ENCODE data around the gene PLEKHG7. TPM values are rescaled to one million over a fixed set of nuclear protein-coding genes. Genes with fewer than 3 reads are reported as not detected.

PLEKHG7 gene
- total and polyA plus RNA-seq, 8 donors = 0.13 to 0.92 (median 0.60) TPM

DNA sequence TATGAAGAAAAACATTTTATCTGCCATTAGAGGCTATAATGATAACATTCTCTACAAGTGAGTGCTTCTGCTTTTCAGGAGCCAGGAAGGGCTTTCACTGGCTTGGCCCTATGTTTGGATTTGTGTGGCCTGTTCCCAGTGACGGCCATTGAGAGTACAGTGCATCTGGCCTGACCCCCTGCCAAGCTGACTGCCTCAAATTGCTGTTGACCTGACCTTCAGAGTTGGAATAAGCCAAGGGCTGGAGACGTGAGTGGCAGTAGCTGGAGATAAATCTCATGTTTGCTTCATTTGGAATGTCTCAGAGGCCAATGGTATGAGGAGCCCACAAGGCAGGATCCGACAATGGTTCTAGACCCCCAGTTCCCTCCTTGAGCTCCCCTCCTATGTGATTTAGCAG lies 28.3 kb upstream of the PLEKHG7 start:
- intact Hi-C loops (cut with DNase I) = no loop called here
- Histone ChIP-seq H3K36me3 (no peaks in the 10 kb centered on the region), H3K27ac (no peak overlapping the region), H3K9me3 (no peaks in the 10 kb centered on the region), H3K27me3 (no peaks in the 10 kb centered on the region), H3K4me3 (no peak overlapping the region), H3K4me1 (no peaks in the 10 kb centered on the region)
- ATAC-seq (no peak), FAIRE-seq (no peak), DNase-seq (no peak)
- TF ChIP-seq, protein P1, sequence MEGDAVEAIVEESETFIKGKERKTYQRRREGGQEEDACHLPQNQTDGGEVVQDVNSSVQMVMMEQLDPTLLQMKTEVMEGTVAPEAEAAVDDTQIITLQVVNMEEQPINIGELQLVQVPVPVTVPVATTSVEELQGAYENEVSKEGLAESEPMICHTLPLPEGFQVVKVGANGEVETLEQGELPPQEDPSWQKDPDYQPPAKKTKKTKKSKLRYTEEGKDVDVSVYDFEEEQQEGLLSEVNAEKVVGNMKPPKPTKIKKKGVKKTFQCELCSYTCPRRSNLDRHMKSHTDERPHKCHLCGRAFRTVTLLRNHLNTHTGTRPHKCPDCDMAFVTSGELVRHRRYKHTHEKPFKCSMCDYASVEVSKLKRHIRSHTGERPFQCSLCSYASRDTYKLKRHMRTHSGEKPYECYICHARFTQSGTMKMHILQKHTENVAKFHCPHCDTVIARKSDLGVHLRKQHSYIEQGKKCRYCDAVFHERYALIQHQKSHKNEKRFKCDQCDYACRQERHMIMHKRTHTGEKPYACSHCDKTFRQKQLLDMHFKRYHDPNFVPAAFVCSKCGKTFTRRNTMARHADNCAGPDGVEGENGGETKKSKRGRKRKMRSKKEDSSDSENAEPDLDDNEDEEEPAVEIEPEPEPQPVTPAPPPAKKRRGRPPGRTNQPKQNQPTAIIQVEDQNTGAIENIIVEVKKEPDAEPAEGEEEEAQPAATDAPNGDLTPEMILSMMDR (IDR thresholded peaks at IDR 0.05) = no peak
- WGBS, 2 donors = 31% methylated on average over 3 of the region's 3 CpGs

DNA sequence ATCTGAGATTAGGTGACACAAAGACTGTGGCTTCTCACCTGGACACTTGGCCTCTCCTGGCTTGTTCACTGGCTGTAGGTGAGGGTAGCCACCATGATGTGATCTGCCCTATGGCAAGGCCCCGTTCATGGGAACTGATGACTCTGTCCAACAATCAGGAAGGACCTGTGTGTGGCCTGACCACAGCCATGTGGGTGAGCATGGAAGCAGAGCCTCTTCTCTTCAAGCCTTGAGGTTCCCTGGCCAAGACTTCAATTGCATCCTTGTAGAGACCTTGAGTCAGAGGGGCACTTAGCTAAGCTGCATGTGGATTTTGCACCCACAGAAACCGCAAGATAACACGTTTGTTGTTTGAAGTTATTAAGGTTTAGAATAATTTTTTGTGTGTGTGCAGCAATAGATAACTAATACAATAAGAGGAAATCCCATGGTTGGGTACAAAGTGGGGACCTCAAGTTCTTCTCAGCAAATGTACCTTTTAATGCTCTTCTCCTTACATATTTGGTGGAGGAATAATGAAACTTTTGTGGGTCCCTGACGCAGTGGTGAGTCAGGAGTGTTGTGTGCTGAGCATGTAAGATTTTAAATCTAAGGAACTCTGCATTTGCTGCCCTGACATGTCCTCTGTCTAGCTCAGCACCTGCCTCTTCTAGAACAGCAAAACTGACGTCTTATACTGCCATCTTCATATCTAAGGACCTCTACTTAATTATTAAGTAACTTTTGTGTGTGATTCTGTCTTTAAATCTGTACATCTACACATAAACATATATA lies 27.5 kb upstream of the PLEKHG7 start:
- intact Hi-C loops (cut with DNase I) = no loop called here
- Histone ChIP-seq H3K27ac (no peak overlapping the region), H3K27me3 (no peaks in the 10 kb centered on the region), H3K9me3 (no peaks in the 10 kb centered on the region), H3K36me3 (no peaks in the 10 kb centered on the region), H3K4me1 (no peaks in the 10 kb centered on the region), H3K4me3 (no peak overlapping the region)
- ATAC-seq = no peak
- TF ChIP-seq, protein P1 (IDR thresholded peaks at IDR 0.05) = no peak
- FAIRE-seq = no peak
- WGBS, 2 donors = 67% methylated on average over 5 of the region's 5 CpGs
- DNase-seq = no peak

DNA sequence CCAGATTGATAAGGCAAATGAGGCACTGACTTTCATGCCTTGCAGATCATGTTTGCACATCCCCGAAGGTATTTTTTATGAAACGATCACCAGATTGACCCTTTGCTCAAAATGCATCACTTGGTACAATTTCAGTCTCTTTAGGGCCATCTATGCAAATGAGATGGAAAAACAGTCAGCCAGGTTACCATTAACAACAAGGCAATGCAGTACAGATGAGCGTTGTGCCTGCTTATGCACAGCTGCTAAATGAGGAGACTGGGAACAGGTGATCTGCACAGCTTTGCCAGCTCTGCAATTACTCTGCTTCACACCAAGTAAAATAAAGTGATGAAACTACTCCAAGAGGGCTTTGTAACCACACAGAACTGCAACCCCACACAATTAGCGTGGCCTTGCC lies 26.1 kb upstream of the PLEKHG7 start:
- 66 to 69% methylated on average over 4 of the region's 4 CpGs for WGBS, 2 donors
- Histone ChIP-seq H3K4me1 (no peaks in the 10 kb centered on the region), H3K27ac (no peak overlapping the region), H3K9me3 (no peaks in the 10 kb centered on the region), H3K27me3 (no peaks in the 10 kb centered on the region), H3K36me3 (no peaks in the 10 kb centered on the region), H3K4me3 (no peak overlapping the region)
- peak in 1 of 4 donors; percentile 27 for ATAC-seq
- TF ChIP-seq, protein P1 (IDR thresholded peaks at IDR 0.05) = no peak
- FAIRE-seq = no peak
- intact Hi-C loops (cut with DNase I) = no loop called here
- no peak for DNase-seq

DNA sequence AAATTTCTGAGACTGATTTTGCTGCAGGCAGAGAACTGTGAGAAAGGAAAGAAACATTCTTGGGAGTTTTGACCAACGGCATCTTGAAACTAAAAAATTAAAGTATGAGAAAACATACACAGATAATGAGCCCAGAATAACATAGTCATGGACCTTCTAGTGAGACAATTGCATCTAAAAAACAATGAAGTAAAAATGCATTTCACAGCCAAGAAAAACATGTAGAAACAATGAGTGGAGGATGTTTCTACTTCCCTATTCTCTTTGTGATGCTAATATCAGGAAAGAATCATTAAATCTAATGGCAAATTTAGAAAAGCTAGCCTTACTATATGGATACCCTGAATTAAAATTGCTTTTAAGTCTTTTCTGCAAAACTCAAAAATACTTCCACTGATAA lies 12.2 kb upstream of the PLEKHG7 start:
- 81 to 88% methylated on average over 1 of the region's 1 CpG for WGBS, 2 donors
- FAIRE-seq (no peak), ATAC-seq (no peak), DNase-seq (no peak)
- intact Hi-C loops (cut with DNase I) = no loop called here
- TF ChIP-seq, protein P1 (IDR thresholded peaks at IDR 0.05) = no peak
- Histone ChIP-seq H3K36me3 (no peaks in the 10 kb centered on the region), H3K9me3 (no peaks in the 10 kb centered on the region), H3K4me3 (no peak overlapping the region), H3K27me3 (no peaks in the 10 kb centered on the region), H3K4me1 (no peaks in the 10 kb centered on the region), H3K27ac (no peak overlapping the region)

DNA sequence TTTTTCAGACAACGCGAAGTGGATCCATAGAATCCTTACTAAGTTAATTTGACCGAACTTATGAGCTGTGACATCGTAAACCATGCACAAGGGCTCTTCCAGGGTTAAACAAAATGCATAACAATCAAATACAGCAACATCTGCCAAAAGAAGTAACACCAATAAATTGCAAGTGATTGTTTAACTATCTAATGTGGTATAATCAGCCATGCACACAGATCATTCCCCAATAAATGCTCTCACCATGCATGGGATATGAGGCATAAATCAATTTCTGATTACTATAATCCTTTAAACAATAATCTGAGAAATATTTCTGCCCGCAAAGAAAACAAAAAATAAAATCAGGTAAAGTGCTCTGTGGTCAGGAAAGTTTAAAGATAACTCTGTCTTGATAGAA lies 7.7 kb upstream of the PLEKHG7 start:
- Histone ChIP-seq H3K9me3 (no peaks in the 10 kb centered on the region), H3K4me1 (no peaks in the 10 kb centered on the region), H3K4me3 (no peak overlapping the region), H3K36me3 (no peaks in the 10 kb centered on the region), H3K27me3 (no peaks in the 10 kb centered on the region), H3K27ac (no peak overlapping the region)
- WGBS, 2 donors = 91 to 95% methylated on average over 5 of the region's 5 CpGs
- ATAC-seq (no peak), FAIRE-seq (no peak), DNase-seq (no peak)
- intact Hi-C loops (cut with DNase I) = no loop called here
- TF ChIP-seq, protein P1 (IDR thresholded peaks at IDR 0.05) = no peak

Data from pancreas (tissue), 10 donors.